Epithelial cell of proximal tubule (primary cell): ENCODE data around the gene CAMKMT. TPM values are rescaled to one million over a fixed set of nuclear protein-coding genes. Genes with fewer than 3 reads are reported as not detected.

Source experiments
- DNase-seq: peaks from one replicate; pipeline ENCODE4 v3.0.0-alpha.2; 2011; ENCODE audit warnings: low read depth
- H3K4me3 ChIP-seq: 2 replicates; pipeline ENCODE4 v1.5.1; 2011; ENCODE audit warnings: low read depth, mild to moderate bottlenecking, low read length
- CTCF ChIP-seq: conservative IDR thresholded peaks from 2 replicates; pipeline ENCODE4 v1.5.1; 2012; ENCODE audit warnings: low read depth, mild to moderate bottlenecking, low read length
- total RNA-seq: library from RNA; depleted of rRNA; stranded (reverse); fragments of >200 nt; gene quantifications from 2 replicates; pipeline ENCODE4 v1.2.3, GENCODE V29; 2015

Gene CAMKMT
- total RNA-seq, 1 donor from 2014 or later = 2.4 TPM

- H3K4me3 ChIP-seq = no peak overlapping the region
- no peak for TF ChIP-seq CTCF
- no peak for DNase-seq
Observed at GRCh38 chr2:44817673-44818335, 456.1 kb downstream of the CAMKMT start.

DNA sequence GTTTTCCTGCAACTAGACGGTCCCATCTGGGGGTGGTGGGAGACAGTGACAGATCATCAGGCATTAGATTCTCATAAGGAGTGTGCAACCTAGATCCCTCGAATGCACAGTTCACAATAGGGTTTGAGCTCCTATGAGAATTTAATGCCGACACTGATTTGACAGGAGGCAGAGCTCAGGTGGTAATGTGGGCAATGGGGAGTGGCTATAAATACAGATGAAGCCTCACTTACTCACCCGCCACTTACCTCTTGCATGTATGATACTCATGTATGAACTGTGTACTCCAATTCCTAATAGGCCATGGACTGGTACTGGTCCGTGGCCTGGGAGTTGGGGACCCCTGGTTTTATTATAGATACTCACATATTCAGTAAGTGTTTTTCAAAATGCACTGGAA, 457.3 kb downstream of the CAMKMT start:
- DNase-seq = no peak
- no peak for TF ChIP-seq CTCF
- no peak overlapping the region for H3K4me3 ChIP-seq

- TF ChIP-seq CTCF = no peak
- no peak for DNase-seq
- H3K4me3 ChIP-seq = no peak overlapping the region
Observed at GRCh38 chr2:44821500-44821899, 459.8 kb downstream of the CAMKMT start.

GRCh38 chr2:44822174-44822573, 460.4 kb downstream of the CAMKMT start:
- no peak for DNase-seq
- no peak for TF ChIP-seq CTCF

More at GRCh38 chr2:44822174-44822573, 460.4 kb downstream of the CAMKMT start:
- no peak overlapping the region for H3K4me3 ChIP-seq

Other genes with a start within 250 kb of the CAMKMT start
- 15.3 and 21.9 TPM in 2 replicates for gene PPM1B, start 193.1 kb upstream of the CAMKMT start, total RNA-seq
- 0.06 TPM in 1 of 2 replicates, not detected in the other for gene SLC3A1, start 86.5 kb upstream of the CAMKMT start, total RNA-seq
- 15.2 and 15.6 TPM in 2 replicates for gene PREPL, start 453 bp upstream of the CAMKMT start, total RNA-seq